Endodermal cell (in vitro differentiated cells): ENCODE data around the gene TXNDC11. TPM values are rescaled to one million over a fixed set of nuclear protein-coding genes. Genes with fewer than 3 reads are reported as not detected.
A peak's percentile ranks its signal among the peaks of the same experiment; 100 is the strongest.

Experiments used
- DNase-seq: peaks from one replicate; pipeline ENCODE4 v3.0.0-alpha.2; 2017
- H3K27ac ChIP-seq: 2 replicates; pipeline ENCODE4 v1.5.1; 2013; ENCODE audit warnings: mild to moderate bottlenecking, low read depth, low read length, moderate library complexity
- H3K27me3 ChIP-seq: 2 replicates; pipeline ENCODE4 v1.6.1; 2013; ENCODE audit warnings: mild to moderate bottlenecking, low read length, moderate library complexity; ENCODE audit not compliant: insufficient read depth, control insufficient read depth, poor library complexity, severe bottlenecking
- H3K36me3 ChIP-seq: 2 replicates; pipeline ENCODE4 v1.7.0; 2013; ENCODE audit warnings: mild to moderate bottlenecking, low read length, moderate library complexity; ENCODE audit not compliant: control insufficient read depth, insufficient read depth
- H3K4me1 ChIP-seq: one replicate; pipeline ENCODE4 v1.7.0; 2013; ENCODE audit warnings: low read length; ENCODE audit not compliant: control insufficient read depth, insufficient read depth
- H3K4me3 ChIP-seq: 2 replicates; pipeline ENCODE4 v1.5.1; 2013; ENCODE audit warnings: mild to moderate bottlenecking, low read length, moderate library complexity
- H3K9ac ChIP-seq: 2 replicates; pipeline ENCODE4 v1.6.1; 2013; ENCODE audit warnings: mild to moderate bottlenecking, low read length, moderate library complexity; ENCODE audit not compliant: poor library complexity, severe bottlenecking; ENCODE audit errors: extremely low read depth
- H3K9me3 ChIP-seq: 2 replicates; pipeline ENCODE4 v1.6.1; 2013; ENCODE audit warnings: mild to moderate bottlenecking, low read length, moderate library complexity; ENCODE audit not compliant: control insufficient read depth
- H3K27ac Mint-ChIP-seq: 2 replicates; pipeline ENCODE4 v1.8.0; 2020; ENCODE audit warnings: mixed read lengths
- H3K27me3 Mint-ChIP-seq: 2 replicates; pipeline ENCODE4 v1.8.0; 2021; ENCODE audit warnings: mild to moderate bottlenecking, mixed read lengths; ENCODE audit not compliant: insufficient read depth
- H3K36me3 Mint-ChIP-seq: 2 replicates; pipeline ENCODE4 v1.8.0; 2020; ENCODE audit warnings: low read depth, mixed read lengths
- H3K4me1 Mint-ChIP-seq: 2 replicates; pipeline ENCODE4 v1.8.0; 2020; ENCODE audit warnings: mixed read lengths
- H3K4me3 Mint-ChIP-seq: 2 replicates; pipeline ENCODE4 v1.8.0; 2020; ENCODE audit warnings: mild to moderate bottlenecking, moderate library complexity, mixed read lengths
- H3K9me3 Mint-ChIP-seq: 2 replicates; pipeline ENCODE4 v1.8.0; 2020; ENCODE audit warnings: mild to moderate bottlenecking, mixed read lengths
- WGBS, 2 experiments: methylation state at CpG; one replicate each; pipeline versions ENCODE4 v1.1.5 to v1.1.7; 2013; ENCODE audit warnings: missing lambda C conversion rate in 2 of 2, mixed read lengths in 1 of 2; ENCODE audit not compliant: insufficient coverage in 1 of 2, insufficient read length in 1 of 2; 5-methylcytosine and 5-hydroxymethylcytosine counted together
- total RNA-seq, 2 donors: library from RNA; stranded (reverse); fragmentation: NEBNext Ultra II Directional in 1 of 2; extraction: Animal tissue kit (Norgen Biotek cat#: 25700) in 1 of 2; gene quantifications; 2 replicates in 1 of 2; 3 replicates in 1 of 2; pipeline ENCODE4 v1.2.1, GENCODE V29; 2021
- TF ChIP-seq, protein P1 (sequence below): fragments of 200-600 bp; sonication (generic); conservative IDR thresholded peaks from 2 replicates; pipeline ENCODE4 v1.5.0; 2021; ENCODE audit warnings: antibody characterized with exemption, mild to moderate bottlenecking

Gene TXNDC11
- total RNA-seq, 2 donors from 2014 or later: 16.4 to 20.8 TPM

DNA sequence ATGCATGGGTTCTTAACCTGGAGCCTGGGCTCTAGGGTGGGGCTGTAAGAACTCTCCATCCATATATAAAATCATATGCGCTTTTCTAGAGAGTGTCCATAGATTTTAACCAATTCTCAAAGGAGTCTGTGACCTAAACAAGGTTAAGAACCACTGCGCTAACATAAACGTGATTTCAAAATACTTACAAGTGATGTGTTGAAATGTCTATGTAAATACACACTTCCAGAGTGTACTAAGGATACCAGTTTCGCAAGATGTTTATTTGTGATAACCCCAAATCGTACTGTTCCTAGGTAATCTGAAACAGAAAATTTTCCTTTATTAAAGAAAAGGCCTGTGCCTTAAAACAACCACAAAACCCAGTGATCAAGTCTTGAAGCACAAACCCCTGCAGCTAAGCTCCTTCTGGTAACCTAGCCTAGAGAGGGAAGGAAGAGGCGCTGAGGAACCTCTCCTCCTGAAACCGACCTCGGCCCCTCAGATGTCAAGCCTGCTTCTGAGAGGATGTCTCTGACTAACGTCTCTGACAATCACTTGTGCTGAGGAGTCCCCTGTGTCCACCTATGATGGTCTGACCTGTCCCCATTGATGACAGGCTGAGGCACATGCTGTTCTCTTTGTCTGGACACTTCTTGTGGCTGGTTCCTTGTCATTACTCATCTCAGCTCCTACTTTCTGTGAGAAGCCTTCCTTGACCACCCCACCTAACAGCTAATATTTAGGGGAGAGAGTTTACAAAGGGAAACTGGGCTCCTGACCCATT, 42.2 kb downstream of the TXNDC11 start:
- H3K4me1 Mint-ChIP-seq: peaks cover 6% of the 10 kb centered on the region
- Histone ChIP-seq H3K27me3 (no peaks in the 10 kb centered on the region), H3K27ac (no peak overlapping the region), H3K4me3 (no peak overlapping the region), H3K36me3 (peaks cover 65% of the 10 kb centered on the region), H3K9ac (no peak overlapping the region), H3K4me1 (no peaks in the 10 kb centered on the region), H3K9me3 (no peaks in the 10 kb centered on the region)
- H3K36me3 Mint-ChIP-seq: peaks cover 56% of the 10 kb centered on the region
- H3K9me3 Mint-ChIP-seq: no peaks in the 10 kb centered on the region
- no peaks in the 10 kb centered on the region for H3K27me3 Mint-ChIP-seq
- TF ChIP-seq, protein P1, sequence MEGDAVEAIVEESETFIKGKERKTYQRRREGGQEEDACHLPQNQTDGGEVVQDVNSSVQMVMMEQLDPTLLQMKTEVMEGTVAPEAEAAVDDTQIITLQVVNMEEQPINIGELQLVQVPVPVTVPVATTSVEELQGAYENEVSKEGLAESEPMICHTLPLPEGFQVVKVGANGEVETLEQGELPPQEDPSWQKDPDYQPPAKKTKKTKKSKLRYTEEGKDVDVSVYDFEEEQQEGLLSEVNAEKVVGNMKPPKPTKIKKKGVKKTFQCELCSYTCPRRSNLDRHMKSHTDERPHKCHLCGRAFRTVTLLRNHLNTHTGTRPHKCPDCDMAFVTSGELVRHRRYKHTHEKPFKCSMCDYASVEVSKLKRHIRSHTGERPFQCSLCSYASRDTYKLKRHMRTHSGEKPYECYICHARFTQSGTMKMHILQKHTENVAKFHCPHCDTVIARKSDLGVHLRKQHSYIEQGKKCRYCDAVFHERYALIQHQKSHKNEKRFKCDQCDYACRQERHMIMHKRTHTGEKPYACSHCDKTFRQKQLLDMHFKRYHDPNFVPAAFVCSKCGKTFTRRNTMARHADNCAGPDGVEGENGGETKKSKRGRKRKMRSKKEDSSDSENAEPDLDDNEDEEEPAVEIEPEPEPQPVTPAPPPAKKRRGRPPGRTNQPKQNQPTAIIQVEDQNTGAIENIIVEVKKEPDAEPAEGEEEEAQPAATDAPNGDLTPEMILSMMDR: no peak
- no peak for DNase-seq
- no peak overlapping the region for H3K4me3 Mint-ChIP-seq
- peak overlapping the region; percentile 41 for H3K27ac Mint-ChIP-seq
- WGBS, 2 experiments: 87 to 88% methylated on average over 8 to 9 of the region's 9 CpGs

DNA sequence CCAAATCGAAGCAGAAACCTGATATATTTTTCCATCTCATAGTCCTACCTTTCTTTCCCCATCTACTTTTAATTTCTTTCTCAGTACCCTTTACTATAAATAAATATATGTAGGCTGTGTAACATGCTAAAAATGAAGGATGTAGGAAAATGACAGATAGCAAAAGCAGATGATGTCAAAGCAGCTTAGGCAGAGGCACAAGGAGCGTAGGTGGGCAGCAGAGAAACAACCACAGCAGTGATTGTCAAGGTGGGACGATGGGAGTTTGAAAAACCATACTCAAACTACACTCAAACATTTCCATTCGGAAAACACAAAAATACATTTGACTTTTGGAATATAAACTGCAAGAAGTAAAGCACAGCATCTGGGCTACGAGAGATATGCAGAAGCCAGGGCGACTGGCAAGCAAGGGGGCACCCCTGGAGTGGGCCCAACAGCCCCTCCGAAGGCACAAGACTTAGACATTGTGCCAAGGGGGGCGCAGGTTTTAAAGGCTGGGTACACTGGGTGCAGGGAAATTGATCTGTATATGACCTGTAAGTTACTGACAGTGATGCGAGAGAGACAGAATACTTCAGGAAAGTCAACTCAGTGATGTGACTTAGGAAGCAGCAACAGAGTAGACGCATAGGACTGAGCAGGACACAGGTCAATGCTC, 43.3 kb downstream of the TXNDC11 start:
- H3K9ac ChIP-seq: no peak overlapping the region
- no peaks in the 10 kb centered on the region for H3K9me3 Mint-ChIP-seq
- no peaks in the 10 kb centered on the region for H3K27me3 Mint-ChIP-seq
- no peak overlapping the region for H3K4me3 Mint-ChIP-seq
- peaks cover 73% of the 10 kb centered on the region for H3K36me3 ChIP-seq
- no peaks in the 10 kb centered on the region for H3K9me3 ChIP-seq
- DNase-seq: no peak
- TF ChIP-seq, protein P1: no peak
- peaks cover 57% of the 10 kb centered on the region for H3K36me3 Mint-ChIP-seq
- H3K27ac Mint-ChIP-seq: peak overlapping the region; percentile 1
- no peaks in the 10 kb centered on the region for H3K4me1 ChIP-seq
- H3K27ac ChIP-seq: no peak overlapping the region
- H3K27me3 ChIP-seq: no peaks in the 10 kb centered on the region
- no peak overlapping the region for H3K4me3 ChIP-seq
- H3K4me1 Mint-ChIP-seq: peaks cover 6% of the 10 kb centered on the region
- 75 to 86% methylated on average over 6 to 10 of the region's 10 CpGs for WGBS, 2 experiments

DNA sequence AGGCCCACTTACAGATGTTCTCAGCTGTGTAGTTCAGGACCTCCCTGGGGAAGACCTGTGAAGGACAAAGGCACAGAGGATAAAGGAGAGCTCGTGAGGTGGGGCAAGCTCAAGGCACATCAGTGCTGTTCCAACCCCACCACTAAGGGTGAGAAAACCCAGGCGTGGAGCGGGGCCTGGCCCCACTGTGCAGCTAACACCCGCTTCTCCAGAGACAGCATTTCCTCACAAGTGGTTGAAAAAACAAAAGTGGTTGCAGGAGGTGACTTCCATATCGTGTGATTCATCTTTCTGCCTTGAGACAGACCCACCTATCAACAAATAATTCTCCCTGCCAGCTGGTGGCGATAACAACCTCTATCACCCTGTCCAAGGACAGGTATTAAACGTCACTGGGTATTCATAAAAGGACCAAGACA, 44.4 kb downstream of the TXNDC11 start:
- Histone ChIP-seq H3K4me1 (no peaks in the 10 kb centered on the region), H3K9ac (no peak overlapping the region), H3K27ac (no peak overlapping the region), H3K4me3 (no peak overlapping the region), H3K27me3 (no peaks in the 10 kb centered on the region), H3K36me3 (peaks cover 65% of the 10 kb centered on the region), H3K9me3 (no peaks in the 10 kb centered on the region)
- H3K9me3 Mint-ChIP-seq: no peaks in the 10 kb centered on the region
- no peaks in the 10 kb centered on the region for H3K27me3 Mint-ChIP-seq
- DNase-seq: no peak
- peaks cover 6% of the 10 kb centered on the region for H3K4me1 Mint-ChIP-seq
- WGBS, 2 experiments: 85 to 90% methylated on average over 3 to 7 of the region's 7 CpGs
- peak overlapping the region; percentile 23 for H3K27ac Mint-ChIP-seq
- no peak overlapping the region for H3K4me3 Mint-ChIP-seq
- H3K36me3 Mint-ChIP-seq: peaks cover 51% of the 10 kb centered on the region
- TF ChIP-seq, protein P1: peak; percentile 17
